Cardiac fibroblast (primary cell): ENCODE measurements around the gene ANKRD62.

Experiments
- DNase-seq, 2 donors: peaks; one replicate each; pipeline versions ENCODE4 v3.0.0 to v3.0.0-alpha.2; 2010; ENCODE audit warnings: low read depth in 2 of 2
- H3K4me3 ChIP-seq, 2 donors: replicated peaks in 1 of 2; 1 replicate in 1 of 2; 2 replicates in 1 of 2; pipeline ENCODE4 v1.5.1; 2011; ENCODE audit warnings: low read depth in 2 of 2, low read length in 2 of 2, mild to moderate bottlenecking in 2 of 2, moderate library complexity in 1 of 2
- TF ChIP-seq, protein P1 (sequence below): IDR thresholded peaks from one replicate; pipeline ENCODE4 v1.5.1; 2011; ENCODE audit warnings: low read depth, mild to moderate bottlenecking, low read length, inconsistent platforms

Gene ANKRD62

GRCh38 chr18:12093520-12094257 lies at the start of gene ANKRD62:
Gene ANKRD62 (plus strand): TSS chr18:12093843. CDS start chr18:12094018, 175 bp downstream.
- no peak for DNase-seq
- H3K4me3 ChIP-seq, result no peak within 1 kb of the TSS
- TF ChIP-seq, protein P1, sequence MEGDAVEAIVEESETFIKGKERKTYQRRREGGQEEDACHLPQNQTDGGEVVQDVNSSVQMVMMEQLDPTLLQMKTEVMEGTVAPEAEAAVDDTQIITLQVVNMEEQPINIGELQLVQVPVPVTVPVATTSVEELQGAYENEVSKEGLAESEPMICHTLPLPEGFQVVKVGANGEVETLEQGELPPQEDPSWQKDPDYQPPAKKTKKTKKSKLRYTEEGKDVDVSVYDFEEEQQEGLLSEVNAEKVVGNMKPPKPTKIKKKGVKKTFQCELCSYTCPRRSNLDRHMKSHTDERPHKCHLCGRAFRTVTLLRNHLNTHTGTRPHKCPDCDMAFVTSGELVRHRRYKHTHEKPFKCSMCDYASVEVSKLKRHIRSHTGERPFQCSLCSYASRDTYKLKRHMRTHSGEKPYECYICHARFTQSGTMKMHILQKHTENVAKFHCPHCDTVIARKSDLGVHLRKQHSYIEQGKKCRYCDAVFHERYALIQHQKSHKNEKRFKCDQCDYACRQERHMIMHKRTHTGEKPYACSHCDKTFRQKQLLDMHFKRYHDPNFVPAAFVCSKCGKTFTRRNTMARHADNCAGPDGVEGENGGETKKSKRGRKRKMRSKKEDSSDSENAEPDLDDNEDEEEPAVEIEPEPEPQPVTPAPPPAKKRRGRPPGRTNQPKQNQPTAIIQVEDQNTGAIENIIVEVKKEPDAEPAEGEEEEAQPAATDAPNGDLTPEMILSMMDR, result no peak

GRCh38 chr18:12044591-12044990 lies 49.1 kb upstream of the ANKRD62 start:
- peak in 1 of 2 donors; percentile 52 for DNase-seq
- TF ChIP-seq, protein P1, result no peak
- H3K4me3 ChIP-seq, result no peak overlapping the region

- H3K4me3 ChIP-seq, result no peak overlapping the region
- TF ChIP-seq, protein P1, result no peak
- DNase-seq, result no peak
Observed at GRCh38 chr18:12046046-12046750, 47.4 kb upstream of the ANKRD62 start.

DNA sequence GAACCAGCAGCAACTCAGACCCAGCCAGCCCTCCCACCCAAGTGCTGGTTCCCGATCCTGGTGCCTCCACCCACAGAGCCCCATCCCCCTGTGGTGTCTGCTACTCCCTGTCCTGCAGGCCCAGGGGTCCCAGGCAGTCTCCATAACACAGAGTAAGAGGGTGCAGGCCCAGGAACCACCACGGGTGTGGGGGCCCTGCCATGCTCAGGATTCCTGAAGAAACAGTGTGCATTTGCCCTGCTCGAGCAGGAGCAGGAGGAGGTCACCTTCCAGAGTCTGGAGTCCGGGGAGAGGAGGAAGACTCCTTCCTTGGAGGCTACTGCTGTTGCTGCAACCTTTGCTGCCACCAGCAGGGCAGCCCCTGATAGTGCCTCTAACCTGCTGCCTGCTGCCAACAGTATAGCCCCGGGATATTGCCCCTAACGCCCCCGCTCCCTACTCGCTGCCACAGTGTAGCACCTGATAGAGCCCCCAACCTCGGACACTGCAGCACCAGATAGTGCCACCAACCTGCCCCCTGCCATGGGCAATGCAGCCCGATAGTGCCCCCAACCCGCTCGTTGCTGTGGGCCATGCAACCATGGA lies 46.8 kb upstream of the ANKRD62 start:
- no peak overlapping the region for H3K4me3 ChIP-seq
- TF ChIP-seq, protein P1, result peak; percentile 21
- DNase-seq, result no peak

GRCh38 chr18:12048010-12048826 lies 45.4 kb upstream of the ANKRD62 start:
- DNase-seq, result no peak

GRCh38 chr18:12048827-12049175 lies 44.8 kb upstream of the ANKRD62 start:
- H3K4me3 ChIP-seq, result no peak overlapping the region
- TF ChIP-seq, protein P1, result no peak
- DNase-seq, result peak in 1 of 2 donors; percentile 74

More at GRCh38 chr18:12048010-12048826, 45.4 kb upstream of the ANKRD62 start:
- TF ChIP-seq, protein P1, result no peak
- H3K4me3 ChIP-seq, result no peak overlapping the region
